GM18861 (cell line): ENCODE data around the gene PHF14.

Source experiments
- ATAC-seq: cut with Tn5 transposase; IDR thresholded peaks from one replicate; pipeline ENCODE4 v1.9.1; 2021; ENCODE audit not compliant: unreplicated experiment

Gene PHF14

GRCh38 chr7:11168650-11169170 is 195.0 kb downstream of the PHF14 start:
- ATAC-seq: no peak

- no peak for ATAC-seq
Measured at GRCh38 chr7:11170175-11170574, 196.5 kb downstream of the PHF14 start.

- ATAC-seq: no peak
Measured at GRCh38 chr7:11170863-11171568, 197.3 kb downstream of the PHF14 start.

GRCh38 chr7:11171569-11172192 is 198.0 kb downstream of the PHF14 start:
- no peak for ATAC-seq

- no peak for ATAC-seq
Measured at GRCh38 chr7:11172835-11173234, 199.2 kb downstream of the PHF14 start.

- ATAC-seq: no peak
Measured at GRCh38 chr7:11175371-11175770, 201.7 kb downstream of the PHF14 start.

GRCh38 chr7:11175887-11176286 is 202.2 kb downstream of the PHF14 start:
- ATAC-seq: no peak

- no peak for ATAC-seq
Measured at GRCh38 chr7:11176985-11177555, 203.4 kb downstream of the PHF14 start.

- ATAC-seq: no peak
Measured at GRCh38 chr7:11177793-11178192, 204.1 kb downstream of the PHF14 start.

- no peak for ATAC-seq
Measured at GRCh38 chr7:11181590-11181989, 207.9 kb downstream of the PHF14 start.

GRCh38 chr7:11182736-11183135 is 209.1 kb downstream of the PHF14 start:
- ATAC-seq: no peak

- ATAC-seq: no peak
Measured at GRCh38 chr7:11185179-11185815, 211.6 kb downstream of the PHF14 start.

- no peak for ATAC-seq
Measured at GRCh38 chr7:11188529-11189310, 215.0 kb downstream of the PHF14 start.

GRCh38 chr7:11191081-11191480 is 217.4 kb downstream of the PHF14 start:
- ATAC-seq: no peak

GRCh38 chr7:11191574-11192220 is 218.0 kb downstream of the PHF14 start:
- no peak for ATAC-seq

GRCh38 chr7:11192506-11192905 is 218.8 kb downstream of the PHF14 start:
- no peak for ATAC-seq

- ATAC-seq: no peak
Measured at GRCh38 chr7:11193131-11193867, 219.6 kb downstream of the PHF14 start.

- ATAC-seq: no peak
Measured at GRCh38 chr7:11193888-11194287, 220.2 kb downstream of the PHF14 start.

GRCh38 chr7:11194492-11194891 is 220.8 kb downstream of the PHF14 start:
- no peak for ATAC-seq

GRCh38 chr7:11195502-11195901 is 221.8 kb downstream of the PHF14 start:
- no peak for ATAC-seq
